Placental epithelial cell (primary cell): ENCODE measurements around the gene JAG2. TPM values are rescaled to one million over a fixed set of nuclear protein-coding genes. Genes with fewer than 3 reads are reported as not detected.

ENCODE experiments used
- small RNA-seq: library from RNA; depleted of rRNA; stranded (forward); fragments of <200 nt; gene quantifications from one replicate; pipeline ENCODE3, GENCODE V24; 2012
- total RNA-seq: library from RNA; depleted of rRNA; stranded (reverse); fragments of >200 nt; gene quantifications from 2 replicates; pipeline ENCODE4 v1.2.3, GENCODE V29; 2012

Gene JAG2
- 4.2 and 8.6 TPM in 2 replicates for total RNA-seq

DNA sequence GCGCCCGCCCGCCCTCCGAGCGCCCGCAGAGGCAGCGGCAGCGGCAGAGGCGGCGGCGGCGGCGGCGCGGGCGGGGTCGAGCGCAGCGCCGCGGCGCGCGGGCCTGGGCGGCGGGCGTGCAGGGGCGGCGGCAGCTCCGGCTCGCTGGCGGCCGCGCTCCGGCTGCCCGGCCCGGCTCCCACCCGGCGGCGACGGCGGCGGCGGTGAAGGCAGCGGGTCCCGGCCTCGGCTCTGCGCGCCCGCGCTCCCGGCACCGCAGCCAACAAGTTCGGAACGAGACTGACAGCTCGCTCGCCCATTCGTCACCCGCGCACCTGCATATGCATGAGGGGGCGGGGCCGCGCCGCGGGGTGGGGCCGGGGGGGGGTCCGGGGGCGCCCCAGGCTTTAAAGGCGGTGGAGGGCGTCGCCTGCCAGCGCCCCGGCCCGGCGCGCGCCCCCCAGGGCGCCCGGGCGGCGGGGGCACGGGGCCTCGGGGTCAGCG, at the start of gene JAG2:
Gene JAG2 (minus strand): TSS at position 281 of the 483 bp plus-strand sequence. CDS start 356 bp downstream, outside the sequence.

DNA sequence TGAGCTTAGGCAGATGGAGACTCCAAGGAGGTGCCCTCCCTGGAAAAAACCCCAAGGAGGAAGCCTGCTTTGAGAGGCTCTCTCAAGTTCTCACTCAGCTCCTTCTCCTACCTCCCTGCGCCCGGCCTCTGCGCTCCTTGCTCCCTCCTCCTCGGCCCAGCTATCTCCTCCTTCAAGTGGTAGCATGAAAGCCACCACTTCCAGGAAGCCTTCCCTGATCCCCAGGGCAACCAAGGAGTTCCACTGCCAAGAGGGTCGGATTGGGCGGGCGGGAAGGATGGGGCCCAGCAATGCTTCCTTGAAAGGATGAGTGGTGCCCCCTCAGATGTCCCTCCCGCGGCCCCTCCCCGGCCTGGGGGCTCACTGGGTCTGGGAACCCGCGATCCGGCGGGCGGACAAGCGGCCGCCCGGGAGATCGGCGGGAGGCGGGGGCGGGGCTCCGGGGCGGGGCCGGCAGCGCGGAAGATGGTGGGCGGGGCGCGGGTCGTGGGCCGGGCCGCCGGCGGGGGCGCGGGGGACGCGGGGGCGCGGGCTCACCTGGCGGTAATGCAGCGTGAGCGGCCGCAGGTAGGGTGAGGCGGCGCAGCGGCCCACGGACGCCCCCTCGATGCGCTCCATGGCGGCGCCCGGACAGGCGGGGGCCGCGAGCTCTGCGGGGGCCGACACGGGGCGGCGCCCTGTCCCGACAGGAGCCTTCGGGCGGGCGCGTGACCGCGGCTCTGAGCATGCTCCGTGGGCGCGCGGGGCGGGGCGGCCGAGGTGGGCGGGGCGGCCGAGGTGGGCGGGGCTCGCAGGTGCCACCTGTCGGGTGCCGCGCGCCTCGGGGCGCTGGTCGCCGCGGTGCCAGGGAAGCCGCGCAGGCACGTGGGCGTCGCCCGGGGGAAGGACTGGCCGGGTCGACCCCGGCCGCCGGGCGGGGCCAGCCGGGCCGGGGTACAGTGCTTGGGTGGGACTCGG, 12.3 kb upstream of the JAG2 start, which contains the start of gene NUDT14:
Gene NUDT14 (minus strand): TSS at position 721 of the 957 bp plus-strand sequence. CDS start 103 bp downstream, at position 618.

Small RNA genes within 50 kb of the gene (small RNA-seq; reads per million reads assigned to genes)
- gene AL512356.2: not detected
- gene MIR6765: not detected

Other genes with a start within 250 kb of the JAG2 start
- under 0.01 and 0.65 TPM in 2 replicates for gene PLD4, start 243.9 kb downstream of the JAG2 start, total RNA-seq
- gene AHNAK2, start 190.4 kb downstream of the JAG2 start, total RNA-seq: 168 and 363 TPM in 2 replicates
- 5.5 and 9.8 TPM in 2 replicates for gene CLBA1, start 183.0 kb downstream of the JAG2 start, total RNA-seq
- 29.4 and 29.7 TPM in 2 replicates for gene CDCA4, start 147.7 kb downstream of the JAG2 start, total RNA-seq
- gene GPR132, start 103.3 kb downstream of the JAG2 start, total RNA-seq: 0.79 TPM in 1 of 2 replicates, not detected in the other
- 16.5 and 36.9 TPM in 2 replicates for gene NUDT14, start 12.5 kb upstream of the JAG2 start, total RNA-seq
- gene BTBD6, start 79.8 kb upstream of the JAG2 start, total RNA-seq: 40.8 and 60.9 TPM in 2 replicates
- gene BRF1, start 132.2 kb upstream of the JAG2 start, total RNA-seq: 50.3 and 51.5 TPM in 2 replicates
- 50.4 and 56.5 TPM in 2 replicates for gene PACS2, start 146.0 kb upstream of the JAG2 start, total RNA-seq
- 0.39 and 0.54 TPM in 2 replicates for gene TEX22, start 229.8 kb upstream of the JAG2 start, total RNA-seq